Activated gamma-delta T cell (primary cell): ENCODE data around the gene CYB561A3.
"Not testable (repeated sequence)": the region's sequence is repeated elsewhere in the genome, so short reads cannot be mapped to it uniquely, and the experiment has no call there.

Experiments
- DNase-seq: peaks from one replicate; lab custom pipeline; 2025; lab: John Stamatoyannopoulos, UW
- total RNA-seq, 2 donors: gene quantifications; one replicate each; lab custom pipeline; 2026; lab: John Stamatoyannopoulos, UW

The CYB561A3 gene
- total RNA-seq = 56.3 to 62.0 reads per million in 2 donors

DNA sequence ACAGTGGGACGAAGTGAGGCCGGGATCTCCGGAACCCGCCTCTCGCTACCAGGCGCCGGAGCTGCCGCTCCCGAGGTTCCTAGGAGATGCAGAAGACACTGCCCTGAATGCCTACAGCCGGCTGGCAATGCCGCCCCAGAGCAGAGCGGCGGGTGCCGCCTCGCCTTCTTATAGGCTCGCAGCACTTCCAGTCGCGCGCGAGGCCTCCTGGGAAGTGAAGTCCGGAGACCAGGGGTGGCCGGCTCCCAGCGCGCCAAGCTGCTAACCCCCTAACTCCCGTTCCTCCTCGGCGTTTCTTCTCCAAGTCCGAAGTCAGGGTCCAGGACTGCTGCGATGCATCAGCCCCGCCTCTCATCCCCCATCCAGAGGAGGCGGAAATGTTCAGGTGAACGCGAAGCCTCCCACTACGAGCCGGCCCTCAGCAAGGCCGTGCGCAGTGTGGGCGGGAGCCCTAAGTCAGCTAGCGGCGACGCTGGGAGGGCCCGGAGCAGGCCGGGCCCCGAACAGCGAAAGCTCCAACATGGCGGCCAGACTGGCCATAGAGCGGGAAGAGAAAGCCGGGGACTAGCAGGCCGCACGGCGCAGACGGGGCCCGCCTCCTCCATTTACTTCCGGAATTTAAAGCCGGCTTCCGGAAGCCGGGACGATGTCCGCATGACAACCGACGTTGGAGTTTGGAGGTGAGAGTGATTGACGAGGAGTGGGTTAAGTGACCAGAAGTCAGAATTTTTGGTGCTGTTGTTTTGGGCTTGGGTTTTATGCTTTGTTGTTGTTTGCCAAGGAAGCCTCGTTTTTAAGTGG is at the start of gene CYB561A3, which contains the start of gene TMEM138:
TSS of gene CYB561A3 (minus strand) at position 142 of the 801 bp plus-strand sequence. CDS start 5,169 bp downstream, outside the sequence.
TSS of gene TMEM138 (plus strand) at position 634 of the 801 bp plus-strand sequence. CDS start 2,017 bp downstream, outside the sequence.
- DNase-seq = peak; percentile 71

DNA sequence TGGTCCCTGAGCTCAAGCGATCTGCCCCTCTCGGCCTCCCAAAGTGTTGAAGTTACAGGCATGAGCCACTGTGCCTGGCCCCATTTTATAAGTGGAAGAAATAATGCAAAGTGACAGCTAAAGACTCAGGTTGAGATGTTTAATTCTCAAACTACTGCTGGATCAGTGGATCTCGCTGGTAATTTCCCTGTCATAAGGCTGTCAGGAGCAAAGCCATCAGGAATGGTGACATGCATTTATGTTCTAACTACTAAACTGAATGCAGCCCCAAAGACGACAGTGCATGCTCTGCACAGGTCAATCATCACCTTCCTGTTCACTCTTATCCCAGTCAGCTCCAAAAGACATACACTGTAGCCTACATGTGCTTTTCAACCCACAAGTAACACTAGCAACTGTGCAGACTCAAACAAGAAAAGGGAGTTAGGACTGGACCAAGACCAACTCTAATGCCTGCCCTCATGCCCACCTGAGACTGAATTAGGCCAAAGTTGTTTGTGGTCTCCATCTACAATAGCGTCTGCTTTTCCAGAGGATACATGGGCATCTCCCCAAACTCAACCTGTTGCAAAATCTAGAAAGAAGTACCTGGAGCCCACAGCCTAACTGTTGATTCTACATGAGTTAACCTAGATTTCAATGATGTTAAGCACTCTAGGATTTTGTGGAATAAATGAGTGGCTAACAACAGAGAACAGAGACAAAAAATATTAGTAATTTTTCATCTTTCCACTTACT is 45.5 kb upstream of the CYB561A3 start:
- DNase-seq = no peak

- DNase-seq = no peak
These were observed 44.4 kb upstream of the CYB561A3 start for GRCh38 chr11:61406067-61406466.

- no peak for DNase-seq
These were observed 43.0 kb upstream of the CYB561A3 start for GRCh38 chr11:61404641-61405040.

DNA sequence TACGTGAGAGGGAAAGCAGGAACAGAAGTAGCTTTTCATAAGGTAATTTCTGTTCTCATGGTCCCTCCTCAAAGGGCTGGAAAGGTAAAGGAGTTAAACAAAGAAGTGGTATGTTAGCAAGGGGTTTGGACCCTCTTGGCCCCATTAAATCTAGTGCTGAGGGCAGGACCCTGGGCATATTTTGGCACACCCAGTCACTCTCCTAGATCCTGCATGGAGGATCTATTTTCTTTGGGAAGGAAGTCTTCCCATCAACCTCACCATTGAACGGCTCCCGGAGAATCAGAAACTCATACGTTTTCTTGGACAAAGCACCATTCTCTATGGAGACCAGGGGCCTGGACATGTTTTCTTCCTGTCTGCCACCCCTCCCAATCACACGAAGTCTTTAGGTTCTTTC is 42.4 kb upstream of the CYB561A3 start:
- no peak for DNase-seq

GRCh38 chr11:61403658-61404057 is 42.0 kb upstream of the CYB561A3 start:
- no peak for DNase-seq

DNA sequence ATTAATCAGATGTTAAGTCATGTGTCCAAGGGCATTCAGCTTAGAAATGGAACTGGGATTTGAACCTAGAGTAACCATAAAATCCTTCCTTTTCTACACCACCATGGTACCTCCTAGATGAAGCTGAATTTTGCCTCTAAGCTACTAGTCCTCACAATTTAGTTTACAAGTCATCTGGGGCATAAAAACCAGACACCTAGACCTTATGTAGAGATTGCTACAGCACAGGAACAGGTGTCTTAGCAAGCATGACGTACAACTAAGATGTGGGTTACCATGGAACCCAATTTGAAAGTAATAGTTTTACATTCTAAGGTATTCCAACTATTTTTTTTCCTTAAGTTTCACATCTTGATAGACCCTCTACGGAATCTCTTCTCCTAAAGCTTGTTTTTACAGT is 39.9 kb upstream of the CYB561A3 start:
- DNase-seq = no peak

DNA sequence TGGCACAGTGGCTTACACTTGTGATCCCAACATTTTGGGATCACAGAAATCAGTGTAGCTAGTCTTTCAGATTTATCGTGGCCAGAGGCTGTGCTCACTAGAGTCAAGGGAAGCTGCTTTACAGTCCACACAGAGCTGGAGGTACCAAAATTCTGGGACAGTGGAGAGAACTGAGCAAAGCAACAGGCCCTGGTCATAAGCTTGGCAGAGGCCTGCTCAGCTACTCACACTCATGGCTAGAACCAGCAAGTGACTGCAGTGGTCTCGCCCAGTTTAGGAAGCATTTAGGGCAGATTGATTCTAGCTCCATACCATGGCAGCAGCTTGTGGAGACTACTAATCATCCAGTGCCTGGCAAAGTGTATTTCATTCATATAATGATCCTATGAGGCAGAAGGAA is 39.5 kb upstream of the CYB561A3 start:
- DNase-seq = no peak

DNA sequence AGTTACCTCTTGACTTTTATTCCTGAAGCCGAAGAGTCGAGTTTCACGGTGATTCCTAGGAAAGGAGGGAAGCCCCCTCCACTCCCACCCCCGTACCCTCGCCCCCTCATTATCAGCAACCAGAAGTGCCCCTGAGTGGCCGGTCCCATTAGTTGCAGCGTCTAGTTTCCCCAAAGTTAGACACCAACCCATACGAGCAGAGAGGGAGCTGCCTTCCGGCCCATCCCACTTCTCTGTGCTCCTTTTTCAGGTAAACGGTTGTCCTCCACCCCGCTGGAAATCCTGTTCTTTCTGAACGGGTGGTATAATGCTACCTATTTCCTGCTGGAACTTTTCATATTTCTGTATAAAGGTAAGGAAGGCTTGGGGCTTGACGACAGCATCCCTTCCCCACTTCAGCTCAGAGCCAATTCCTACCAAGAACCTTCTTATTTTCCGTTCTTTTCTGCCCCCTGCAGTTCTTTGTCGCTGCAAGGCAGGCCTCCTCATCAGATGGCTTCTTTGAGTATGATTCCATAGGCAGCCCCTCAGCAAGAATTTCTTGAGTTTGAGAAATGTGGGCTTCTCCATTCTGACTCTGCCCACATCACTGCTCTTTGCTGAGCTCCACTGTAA is 31.4 kb upstream of the CYB561A3 start:
- DNase-seq = no peak

DNA sequence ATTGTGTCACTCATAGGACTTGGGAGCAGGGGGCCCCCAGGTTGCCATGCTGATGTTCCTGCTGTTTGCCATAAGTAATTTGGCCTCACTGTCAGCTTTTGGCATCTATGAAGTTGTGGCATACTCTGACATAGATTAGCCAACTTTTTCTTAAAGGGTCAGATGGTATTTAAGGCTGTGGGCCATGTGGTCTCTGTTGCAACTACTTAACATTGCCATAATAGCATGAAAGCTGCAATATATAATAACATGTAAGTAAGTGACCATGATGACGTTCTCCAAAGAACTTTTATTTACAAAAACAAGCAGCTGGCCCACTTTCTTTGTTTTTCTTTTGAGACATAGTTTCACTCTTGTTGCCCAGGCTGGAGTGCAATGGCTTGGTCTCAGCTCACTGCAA is 28.5 kb upstream of the CYB561A3 start:
- DNase-seq = no peak

GRCh38 chr11:61384271-61385242 is 22.9 kb upstream of the CYB561A3 start:
- no peak for DNase-seq

DNA sequence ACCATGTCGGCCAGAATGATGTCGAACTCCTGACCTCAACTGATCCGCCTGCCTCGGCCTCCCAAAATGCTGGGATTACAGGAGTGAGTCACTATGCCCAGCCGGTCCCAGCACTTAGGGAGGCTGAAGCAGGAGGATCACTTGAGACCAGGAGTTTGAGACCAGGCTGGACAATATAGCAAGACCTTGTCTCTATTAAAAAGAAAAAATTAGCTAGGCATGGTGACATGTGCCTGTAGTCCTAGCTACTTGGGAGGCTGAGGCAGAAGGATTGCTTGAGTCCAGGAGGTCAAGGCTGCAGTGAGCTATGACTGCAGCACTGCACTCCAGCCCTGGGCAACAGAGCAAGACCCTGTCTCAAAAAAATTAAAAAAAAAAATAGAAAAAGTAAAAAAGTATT is 22.2 kb upstream of the CYB561A3 start:
- not testable (repeated sequence) for DNase-seq

GRCh38 chr11:61380884-61381283 is 19.2 kb upstream of the CYB561A3 start:
- DNase-seq = no peak

GRCh38 chr11:61378713-61379313 is 17.1 kb upstream of the CYB561A3 start:
- no peak for DNase-seq

- no peak for DNase-seq
These were observed 15.9 kb upstream of the CYB561A3 start for GRCh38 chr11:61377461-61378160.

DNA sequence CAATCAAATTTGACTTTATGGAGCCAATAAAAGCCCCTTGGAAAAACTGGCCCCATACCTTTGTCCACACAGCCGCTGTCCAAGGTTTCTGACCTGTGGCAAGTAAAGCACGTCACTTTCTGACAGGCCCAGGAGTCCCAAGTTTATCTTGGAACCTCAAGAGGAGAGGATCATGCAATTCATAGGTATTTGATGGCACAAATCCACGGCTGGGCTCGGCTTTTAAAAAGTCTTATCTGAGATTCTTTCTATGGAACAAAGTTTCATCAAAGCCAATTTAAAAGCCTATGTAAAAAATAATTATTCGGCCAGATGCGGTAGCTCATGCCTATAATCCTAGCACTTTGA is 14.1 kb upstream of the CYB561A3 start:
- DNase-seq = no peak

- no peak for DNase-seq
These were observed 11.2 kb upstream of the CYB561A3 start for GRCh38 chr11:61372659-61373420.

- DNase-seq = no peak
These were observed 8.8 kb upstream of the CYB561A3 start for GRCh38 chr11:61370349-61371005.
